ENCODE data around the gene TSKU.

TSKU gene

DNA sequence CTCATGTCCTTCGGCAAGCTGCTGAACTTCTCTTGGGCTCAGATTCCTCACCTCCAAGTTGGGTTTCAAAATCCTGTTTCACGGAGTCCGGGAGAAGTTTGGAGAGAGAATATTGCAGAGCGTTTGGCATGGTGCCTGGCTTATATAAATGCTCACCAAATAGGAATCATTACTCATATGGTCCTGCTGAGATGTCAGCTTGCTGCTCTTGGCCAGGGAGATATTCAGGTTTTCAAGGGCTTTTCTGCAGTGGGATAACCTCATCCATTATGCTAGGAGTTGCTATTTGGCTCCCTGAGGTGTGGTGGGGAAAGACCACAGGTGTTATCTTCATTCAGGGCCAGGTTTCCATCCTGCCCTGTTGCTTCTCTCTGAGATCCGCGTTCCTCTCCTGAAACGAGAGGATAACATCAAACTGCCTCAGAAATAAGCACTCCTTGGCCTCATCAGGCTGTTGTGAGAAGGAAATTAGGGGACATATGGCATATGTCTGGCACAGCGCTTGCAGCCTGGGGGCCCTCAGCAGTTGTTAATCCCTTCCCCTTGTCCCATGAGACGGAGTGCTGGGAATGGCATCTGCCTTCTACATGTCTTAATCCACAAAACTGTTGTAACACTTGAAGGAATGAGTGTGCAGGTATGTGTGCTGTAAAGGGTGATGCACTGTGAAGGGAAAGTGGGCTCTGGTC is 47.6 kb downstream of the TSKU start:
- TF ChIP-seq GATA1 (IDR thresholded peaks at IDR 0.05; ENCODE audit: low read depth, low read length) (no peak), POLR2A (IDR thresholded peaks at IDR 0.05; ENCODE audit: low read length) (no peak)
- no peak for DNase-seq

GRCh38 chr11:76831686-76832310 is 48.6 kb downstream of the TSKU start:
- no peak for DNase-seq
- no peak for TF ChIP-seq POLR2A (IDR thresholded peaks at IDR 0.05; ENCODE audit: low read length)
- no peak for TF ChIP-seq GATA1 (IDR thresholded peaks at IDR 0.05; ENCODE audit: low read depth, low read length)

DNA sequence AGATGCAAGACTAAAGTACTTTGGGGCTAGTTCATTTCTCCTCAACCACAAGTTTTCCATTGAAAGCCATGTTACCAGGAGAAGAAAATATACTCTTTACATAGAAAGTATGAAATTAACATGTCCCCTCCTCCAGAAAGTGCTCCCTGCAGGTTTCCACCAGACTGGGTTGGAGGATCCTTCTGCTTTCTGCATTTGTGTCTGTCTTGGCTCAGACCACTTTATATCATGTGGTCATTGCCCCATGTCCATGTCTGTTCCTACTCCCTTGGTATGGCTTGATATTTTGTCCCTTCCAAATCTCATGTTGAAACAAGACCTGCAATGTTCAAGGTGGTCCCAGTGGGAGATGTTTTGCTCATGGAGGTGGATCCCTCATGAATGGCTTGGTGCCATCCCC is 49.2 kb downstream of the TSKU start:
- TF ChIP-seq POLR2A (IDR thresholded peaks at IDR 0.05; ENCODE audit: low read length) (no peak), GATA1 (IDR thresholded peaks at IDR 0.05; ENCODE audit: low read depth, low read length) (no peak)
- DNase-seq, result no peak

- DNase-seq, result no peak
- no peak for TF ChIP-seq GATA1 (IDR thresholded peaks at IDR 0.05; ENCODE audit: low read depth, low read length)
- TF ChIP-seq POLR2A (IDR thresholded peaks at IDR 0.05; ENCODE audit: low read length), result no peak
Observed at GRCh38 chr11:76834151-76834550, 51.0 kb downstream of the TSKU start.

GRCh38 chr11:76835036-76835435 is 51.9 kb downstream of the TSKU start:
- DNase-seq, result no peak
- TF ChIP-seq POLR2A (IDR thresholded peaks at IDR 0.05; ENCODE audit: low read length), result no peak

DNA sequence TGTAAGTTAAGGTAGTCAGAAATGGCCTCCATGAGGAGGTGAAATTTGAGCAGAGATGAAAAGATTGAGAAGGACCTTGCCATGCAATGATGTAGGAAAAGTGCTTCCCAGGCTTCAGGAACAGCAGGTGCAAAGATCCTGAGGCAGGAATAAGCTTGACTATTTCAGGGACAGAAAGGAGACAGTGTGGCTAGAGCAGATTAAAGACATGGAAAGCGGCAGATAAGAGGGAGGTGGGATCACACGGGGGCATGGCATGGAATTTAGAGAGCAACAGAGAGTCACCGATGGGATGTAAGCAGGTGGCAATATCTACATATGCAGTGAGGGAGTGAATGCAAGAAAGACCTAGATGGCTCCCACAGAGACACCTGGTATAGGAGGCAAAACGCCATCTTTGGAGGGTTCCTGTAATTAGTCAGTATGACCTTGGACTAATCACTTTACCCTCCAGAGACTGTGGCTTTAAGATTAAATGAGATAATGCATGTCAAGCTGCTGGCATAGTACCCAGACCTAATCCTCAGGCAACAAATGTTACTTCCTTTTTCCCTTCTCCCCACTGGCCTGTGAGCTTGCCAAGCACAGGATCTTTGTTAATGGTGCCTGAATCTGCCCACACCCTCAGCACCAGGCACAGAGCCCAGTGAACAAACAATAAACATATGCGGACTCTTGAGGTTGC is 52.9 kb downstream of the TSKU start:
- TF ChIP-seq GATA1 (IDR thresholded peaks at IDR 0.05; ENCODE audit: low read depth, low read length) (no peak), POLR2A (IDR thresholded peaks at IDR 0.05; ENCODE audit: low read length) (no peak)
- DNase-seq, result peak; percentile 57 to 82

DNA sequence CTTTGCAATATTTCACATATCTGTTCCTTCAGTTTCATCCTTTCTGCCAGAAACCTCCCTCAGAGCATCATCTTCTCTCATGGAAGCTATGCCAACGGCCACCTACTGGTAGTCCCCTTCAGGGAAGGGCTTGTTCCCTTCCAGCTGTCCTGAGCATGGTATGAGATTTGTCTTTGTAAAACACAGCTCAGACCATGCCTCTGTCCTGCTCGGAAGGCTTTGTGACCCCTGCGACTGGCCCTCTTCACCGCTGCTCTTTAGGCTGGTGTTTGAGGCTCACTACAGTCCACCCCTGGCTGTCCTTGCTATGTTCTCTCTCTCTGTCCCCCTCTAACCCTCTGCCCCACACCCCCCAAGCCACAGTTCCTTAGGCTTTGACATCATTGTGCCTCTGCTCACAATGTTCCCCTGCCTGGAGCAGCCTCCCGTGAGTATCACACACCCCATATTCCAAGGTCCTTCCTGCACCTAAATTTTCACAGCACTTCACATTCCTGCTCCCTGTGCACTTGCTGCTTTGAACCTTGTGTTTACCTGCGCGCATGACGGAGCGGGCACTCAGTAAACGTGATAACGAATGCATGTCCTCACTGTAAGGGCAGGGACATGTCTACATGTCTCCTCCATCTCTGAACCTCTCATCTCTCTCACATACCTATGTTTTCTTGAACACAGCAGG is 53.6 kb downstream of the TSKU start:
- TF ChIP-seq POLR2A (IDR thresholded peaks at IDR 0.05; ENCODE audit: low read length) (no peak), GATA1 (IDR thresholded peaks at IDR 0.05; ENCODE audit: low read depth, low read length) (no peak)
- DNase-seq, result no peak

DNA sequence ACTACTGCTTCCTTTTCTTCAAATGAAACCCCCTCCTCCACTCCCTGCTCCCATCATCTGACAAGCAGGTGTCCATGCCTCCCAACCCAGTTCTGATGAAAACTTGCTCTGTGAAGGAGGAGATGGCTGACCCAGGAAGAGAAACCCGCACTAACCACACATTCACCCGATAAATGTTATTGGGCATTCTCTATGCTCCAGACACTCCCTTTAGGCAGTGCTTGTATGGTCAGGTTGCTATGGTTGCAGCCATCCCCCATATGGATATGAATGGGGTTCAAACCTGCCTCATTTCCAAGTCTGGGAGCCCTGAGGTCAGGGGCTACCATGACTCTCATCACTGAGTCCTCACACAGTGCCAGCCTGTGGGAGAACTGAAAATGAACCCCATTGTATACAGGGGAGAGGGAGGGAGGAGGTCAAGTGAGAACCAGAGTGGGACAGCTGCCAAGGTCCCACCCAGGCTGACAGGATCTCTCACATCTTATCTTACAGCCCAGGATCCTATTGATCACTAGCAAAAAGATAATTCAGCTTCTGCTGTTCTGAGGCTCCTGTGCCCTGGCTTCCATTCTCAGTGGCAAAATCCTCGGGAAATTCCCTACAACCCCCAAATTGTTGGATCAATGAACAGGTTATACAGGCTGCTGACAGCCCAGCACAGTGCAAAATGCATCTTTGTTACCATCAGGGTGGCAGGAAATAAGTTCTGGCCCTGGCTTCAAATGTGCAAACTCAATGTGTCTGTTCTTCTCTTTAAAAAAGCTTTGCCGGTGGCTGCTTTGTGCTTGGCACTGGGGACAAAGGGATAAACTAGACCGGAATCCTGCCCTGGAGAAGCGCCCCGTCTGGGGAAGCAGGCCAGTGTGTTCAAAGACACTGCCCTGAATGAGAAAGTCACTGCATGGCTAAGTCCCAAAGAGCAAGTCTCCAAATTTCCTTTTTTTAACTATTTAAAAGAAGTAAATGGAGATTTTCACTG is 54.8 kb downstream of the TSKU start:
- peak; percentile 69 to 88 for DNase-seq
- TF ChIP-seq POLR2A (IDR thresholded peaks at IDR 0.05; ENCODE audit: low read length) (no peak), GATA1 (IDR thresholded peaks at IDR 0.05; ENCODE audit: low read depth, low read length) (no peak)

GRCh38 chr11:76838678-76839068 is 55.5 kb downstream of the TSKU start:
- TF ChIP-seq POLR2A (IDR thresholded peaks at IDR 0.05; ENCODE audit: low read length) (no peak), GATA1 (IDR thresholded peaks at IDR 0.05; ENCODE audit: low read depth, low read length) (no peak)
- peak; percentile 48 to 61 for DNase-seq

- TF ChIP-seq POLR2A (IDR thresholded peaks at IDR 0.05; ENCODE audit: low read length) (no peak), GATA1 (IDR thresholded peaks at IDR 0.05; ENCODE audit: low read depth, low read length) (no peak)
- DNase-seq, result no peak
Observed at GRCh38 chr11:76839311-76839710, 56.2 kb downstream of the TSKU start.

GRCh38 chr11:76841923-76842452 is 58.8 kb downstream of the TSKU start:
- TF ChIP-seq GATA1 (IDR thresholded peaks at IDR 0.05; ENCODE audit: low read depth, low read length) (no peak), POLR2A (IDR thresholded peaks at IDR 0.05; ENCODE audit: low read length) (no peak)
- no peak for DNase-seq

GRCh38 chr11:76843907-76844306 is 60.8 kb downstream of the TSKU start:
- TF ChIP-seq GATA1 (IDR thresholded peaks at IDR 0.05; ENCODE audit: low read depth, low read length) (no peak), POLR2A (IDR thresholded peaks at IDR 0.05; ENCODE audit: low read length) (no peak)

GRCh38 chr11:76844511-76844910 is 61.4 kb downstream of the TSKU start:
- TF ChIP-seq GATA1 (IDR thresholded peaks at IDR 0.05; ENCODE audit: low read depth, low read length), result no peak
- no peak for TF ChIP-seq POLR2A (IDR thresholded peaks at IDR 0.05; ENCODE audit: low read length)
- no peak for DNase-seq

More at GRCh38 chr11:76843907-76844306, 60.8 kb downstream of the TSKU start:
- DNase-seq, result peak; percentile 13 to 30
